GM06990 (cell line): ENCODE results near the gene ARPP21.
"Not testable (repeated sequence)": the region's sequence is repeated elsewhere in the genome, so short reads cannot be mapped to it uniquely, and the experiment has no call there.

ENCODE experiments used
- DNase-seq: peaks from one replicate; pipeline ENCODE4 v3.0.0-alpha.2; 2011; ENCODE audit not compliant: insufficient read length; ENCODE audit errors: extremely low read depth
- H3K27me3 ChIP-seq: replicated peaks from 2 replicates; pipeline ENCODE4 v1.6.0; 2011; ENCODE audit warnings: low read length; ENCODE audit not compliant: control insufficient read depth, insufficient read depth
- H3K36me3 ChIP-seq: 2 replicates; pipeline ENCODE4 v1.5.1; 2011; ENCODE audit warnings: low read length; ENCODE audit not compliant: control insufficient read depth, insufficient read depth
- H3K4me3 ChIP-seq: replicated peaks from 2 replicates; pipeline ENCODE4 v1.5.1; 2011; ENCODE audit warnings: low read depth, mild to moderate bottlenecking, control low read depth, low read length
- TF ChIP-seq, protein P1 (sequence below): IDR thresholded peaks from 2 replicates; pipeline ENCODE4 v1.5.1; 2011; ENCODE audit warnings: low read length, control low read depth, mild to moderate bottlenecking, inconsistent platforms; ENCODE audit not compliant: insufficient read depth, poor library complexity, severe bottlenecking

The ARPP21 gene

GRCh38 chr3:35814531-35814930, 175.2 kb downstream of the ARPP21 start:
- Histone ChIP-seq H3K27me3 (no peaks in the 10 kb centered on the region), H3K36me3 (no peaks in the 10 kb centered on the region), H3K4me3 (no peak overlapping the region)
- TF ChIP-seq, protein P1, sequence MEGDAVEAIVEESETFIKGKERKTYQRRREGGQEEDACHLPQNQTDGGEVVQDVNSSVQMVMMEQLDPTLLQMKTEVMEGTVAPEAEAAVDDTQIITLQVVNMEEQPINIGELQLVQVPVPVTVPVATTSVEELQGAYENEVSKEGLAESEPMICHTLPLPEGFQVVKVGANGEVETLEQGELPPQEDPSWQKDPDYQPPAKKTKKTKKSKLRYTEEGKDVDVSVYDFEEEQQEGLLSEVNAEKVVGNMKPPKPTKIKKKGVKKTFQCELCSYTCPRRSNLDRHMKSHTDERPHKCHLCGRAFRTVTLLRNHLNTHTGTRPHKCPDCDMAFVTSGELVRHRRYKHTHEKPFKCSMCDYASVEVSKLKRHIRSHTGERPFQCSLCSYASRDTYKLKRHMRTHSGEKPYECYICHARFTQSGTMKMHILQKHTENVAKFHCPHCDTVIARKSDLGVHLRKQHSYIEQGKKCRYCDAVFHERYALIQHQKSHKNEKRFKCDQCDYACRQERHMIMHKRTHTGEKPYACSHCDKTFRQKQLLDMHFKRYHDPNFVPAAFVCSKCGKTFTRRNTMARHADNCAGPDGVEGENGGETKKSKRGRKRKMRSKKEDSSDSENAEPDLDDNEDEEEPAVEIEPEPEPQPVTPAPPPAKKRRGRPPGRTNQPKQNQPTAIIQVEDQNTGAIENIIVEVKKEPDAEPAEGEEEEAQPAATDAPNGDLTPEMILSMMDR = no peak
- no peak for DNase-seq

GRCh38 chr3:35815796-35816195, 176.5 kb downstream of the ARPP21 start:
- H3K36me3 ChIP-seq, H3K4me3 ChIP-seq: not testable (repeated sequence)

DNA sequence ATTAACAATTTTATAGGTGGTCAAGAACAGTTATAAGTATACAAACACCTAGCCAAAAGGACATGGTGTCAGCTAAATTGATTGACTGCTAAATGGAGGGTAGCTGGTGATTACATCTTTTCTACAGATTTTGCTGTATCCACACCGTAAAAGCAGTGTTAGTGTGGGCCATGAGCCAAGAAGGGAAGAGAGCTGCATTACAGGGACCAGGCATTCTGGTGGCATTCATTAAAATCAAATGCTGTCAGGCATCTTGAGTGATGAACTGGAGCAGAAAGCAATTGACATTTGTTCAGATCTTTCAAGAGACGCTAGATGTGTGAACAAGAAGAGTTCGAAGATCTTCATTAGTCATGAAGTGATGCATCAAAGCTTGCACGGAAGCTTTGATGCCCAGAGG, 177.9 kb downstream of the ARPP21 start:
- no peak overlapping the region for H3K4me3 ChIP-seq
- TF ChIP-seq, protein P1 = no peak
- no peak for DNase-seq

More at GRCh38 chr3:35815796-35816195, 176.5 kb downstream of the ARPP21 start:
- H3K27me3 ChIP-seq, DNase-seq: not testable (repeated sequence)

DNA sequence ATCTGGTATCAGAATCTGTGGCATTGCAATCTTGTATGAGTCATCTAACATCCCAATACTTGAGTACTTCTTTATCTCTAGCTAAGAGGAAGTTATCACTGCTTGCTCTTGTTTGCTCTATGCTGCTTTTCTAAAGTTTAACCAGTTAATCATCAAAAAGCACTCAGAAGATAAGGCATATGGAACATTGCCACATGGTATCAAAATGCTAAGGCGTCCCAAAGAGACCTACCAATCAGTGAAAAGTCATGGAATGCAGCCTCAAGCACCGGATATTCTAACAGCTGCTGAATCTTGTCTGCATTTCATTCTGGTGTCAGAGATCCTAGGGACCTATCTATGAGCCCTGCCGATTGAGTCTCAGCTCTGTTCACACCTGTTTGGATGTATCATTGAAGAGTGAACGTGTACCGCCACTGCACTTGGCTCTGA, 192.8 kb downstream of the ARPP21 start:
- Histone ChIP-seq H3K27me3 (no peaks in the 10 kb centered on the region; the same call in 1 of the 2 replicates), H3K36me3 (no peaks in the 10 kb centered on the region), H3K4me3 (no peak overlapping the region)
- DNase-seq = no peak
- TF ChIP-seq, protein P1 = no peak

More for the DNA sequence above, 177.9 kb downstream of the ARPP21 start:
- Histone ChIP-seq H3K27me3 (no peaks in the 10 kb centered on the region), H3K36me3 (no peaks in the 10 kb centered on the region)
